Glutamatergic neuron (in vitro differentiated cells): ENCODE data around the gene RASD2. TPM values are rescaled to one million over a fixed set of nuclear protein-coding genes. Genes with fewer than 3 reads are reported as not detected.

Source experiments
- DNase-seq: peaks from one replicate; pipeline ENCODE4 v3.0.0; 2022
- H3K27ac Mint-ChIP-seq: one replicate; pipeline ENCODE4 v1.8.0; 2020; ENCODE audit warnings: mild to moderate bottlenecking, mixed read lengths, inconsistent platforms; ENCODE audit not compliant: unreplicated experiment
- H3K27me3 Mint-ChIP-seq: one replicate; pipeline ENCODE4 v1.8.0; 2020; ENCODE audit warnings: mild to moderate bottlenecking, moderate library complexity, mixed read lengths, inconsistent platforms; ENCODE audit not compliant: unreplicated experiment
- H3K36me3 Mint-ChIP-seq: one replicate; pipeline ENCODE4 v1.8.0; 2020; ENCODE audit warnings: mild to moderate bottlenecking, mixed read lengths, inconsistent platforms; ENCODE audit not compliant: unreplicated experiment
- H3K4me1 Mint-ChIP-seq: one replicate; pipeline ENCODE4 v1.8.0; 2020; ENCODE audit warnings: mild to moderate bottlenecking, low read depth, mixed read lengths, inconsistent platforms; ENCODE audit not compliant: unreplicated experiment
- H3K4me3 Mint-ChIP-seq: one replicate; pipeline ENCODE4 v1.8.0; 2020; ENCODE audit warnings: mild to moderate bottlenecking, mixed read lengths, inconsistent platforms; ENCODE audit not compliant: unreplicated experiment
- H3K9me3 Mint-ChIP-seq: one replicate; pipeline ENCODE4 v1.8.0; 2020; ENCODE audit warnings: mild to moderate bottlenecking, moderate library complexity, mixed read lengths, inconsistent platforms; ENCODE audit not compliant: unreplicated experiment
- total RNA-seq: library from RNA; stranded (reverse); fragmentation: NEBNext Ultra II Directional; extraction: Animal tissue kit (Norgen Biotek cat#: 25700); gene quantifications from one replicate; pipeline ENCODE4 v1.2.1, GENCODE V29; 2021; ENCODE audit not compliant: unreplicated experiment
- TF ChIP-seq, protein P1 (sequence below): fragments of 200-600 bp; sonication (generic); IDR thresholded peaks from one replicate; pipeline ENCODE4 v1.5.0; 2021; ENCODE audit not compliant: partially characterized antibody, unreplicated experiment

The RASD2 gene
- total RNA-seq, 1 donor from 2014 or later = 0.20 TPM

DNA sequence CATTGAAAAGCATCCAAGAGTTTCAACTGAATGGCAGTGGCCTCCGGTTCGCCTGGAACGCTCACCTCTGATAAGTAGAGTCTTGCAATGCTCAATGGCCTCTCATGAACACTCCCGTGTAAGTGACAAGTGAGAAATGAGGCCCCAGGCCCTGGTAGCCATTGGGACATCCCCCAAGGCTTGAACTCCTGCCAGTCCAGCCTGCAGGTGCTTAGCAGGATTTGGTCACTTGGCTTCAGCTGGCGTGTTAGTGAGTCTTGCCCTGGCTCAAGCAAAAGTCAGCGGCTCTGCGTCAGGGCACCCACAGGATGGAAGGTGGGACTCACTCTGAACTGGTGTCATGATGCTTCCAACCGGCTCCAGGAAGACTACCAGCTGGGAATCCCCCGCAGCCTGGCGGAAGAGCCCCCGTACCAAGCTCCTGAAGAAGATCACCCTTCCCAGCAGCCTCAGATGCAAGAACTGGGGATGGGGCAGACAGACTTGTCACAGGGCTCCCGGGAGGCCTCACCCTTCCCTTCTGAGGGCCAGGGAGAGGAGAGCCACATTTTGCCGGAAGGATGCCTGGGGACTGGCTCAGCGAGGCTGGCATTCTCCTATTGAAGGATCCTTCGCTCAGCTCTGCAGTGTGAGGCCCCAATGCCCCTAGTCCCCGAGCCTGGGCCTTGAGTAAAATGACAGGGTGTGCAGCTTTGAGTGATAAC is 57.2 kb downstream of the RASD2 start:
- peaks cover 2% of the 10 kb centered on the region for H3K27me3 Mint-ChIP-seq
- H3K4me3 Mint-ChIP-seq = no peak overlapping the region
- TF ChIP-seq, protein P1, sequence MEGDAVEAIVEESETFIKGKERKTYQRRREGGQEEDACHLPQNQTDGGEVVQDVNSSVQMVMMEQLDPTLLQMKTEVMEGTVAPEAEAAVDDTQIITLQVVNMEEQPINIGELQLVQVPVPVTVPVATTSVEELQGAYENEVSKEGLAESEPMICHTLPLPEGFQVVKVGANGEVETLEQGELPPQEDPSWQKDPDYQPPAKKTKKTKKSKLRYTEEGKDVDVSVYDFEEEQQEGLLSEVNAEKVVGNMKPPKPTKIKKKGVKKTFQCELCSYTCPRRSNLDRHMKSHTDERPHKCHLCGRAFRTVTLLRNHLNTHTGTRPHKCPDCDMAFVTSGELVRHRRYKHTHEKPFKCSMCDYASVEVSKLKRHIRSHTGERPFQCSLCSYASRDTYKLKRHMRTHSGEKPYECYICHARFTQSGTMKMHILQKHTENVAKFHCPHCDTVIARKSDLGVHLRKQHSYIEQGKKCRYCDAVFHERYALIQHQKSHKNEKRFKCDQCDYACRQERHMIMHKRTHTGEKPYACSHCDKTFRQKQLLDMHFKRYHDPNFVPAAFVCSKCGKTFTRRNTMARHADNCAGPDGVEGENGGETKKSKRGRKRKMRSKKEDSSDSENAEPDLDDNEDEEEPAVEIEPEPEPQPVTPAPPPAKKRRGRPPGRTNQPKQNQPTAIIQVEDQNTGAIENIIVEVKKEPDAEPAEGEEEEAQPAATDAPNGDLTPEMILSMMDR = no peak
- no peak for DNase-seq
- H3K36me3 Mint-ChIP-seq = no peaks in the 10 kb centered on the region
- peaks cover 5% of the 10 kb centered on the region for H3K4me1 Mint-ChIP-seq
- H3K9me3 Mint-ChIP-seq = no peaks in the 10 kb centered on the region
- no peak overlapping the region for H3K27ac Mint-ChIP-seq

DNA sequence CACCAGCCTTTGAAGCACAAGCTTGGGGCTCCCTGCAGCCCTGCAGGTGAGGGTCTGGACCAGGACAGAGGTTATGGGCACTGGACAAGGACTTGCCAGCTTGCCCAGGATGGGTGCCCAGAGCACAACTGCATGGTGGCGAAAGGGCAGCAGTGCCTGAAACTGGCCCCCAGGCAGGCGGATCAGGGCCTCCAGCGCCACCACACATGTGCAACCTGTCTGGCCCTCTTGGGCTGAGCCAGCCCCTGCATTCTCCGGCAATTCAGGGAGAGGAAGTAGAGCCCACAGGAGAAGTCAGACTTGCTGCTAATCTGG is 57.7 kb downstream of the RASD2 start:
- Mint-ChIP-seq H3K27me3 (peaks cover 2% of the 10 kb centered on the region), H3K4me1 (peaks cover 5% of the 10 kb centered on the region), H3K36me3 (no peaks in the 10 kb centered on the region), H3K27ac (no peak overlapping the region), H3K9me3 (no peaks in the 10 kb centered on the region), H3K4me3 (no peak overlapping the region)
- DNase-seq = no peak
- TF ChIP-seq, protein P1 = no peak

DNA sequence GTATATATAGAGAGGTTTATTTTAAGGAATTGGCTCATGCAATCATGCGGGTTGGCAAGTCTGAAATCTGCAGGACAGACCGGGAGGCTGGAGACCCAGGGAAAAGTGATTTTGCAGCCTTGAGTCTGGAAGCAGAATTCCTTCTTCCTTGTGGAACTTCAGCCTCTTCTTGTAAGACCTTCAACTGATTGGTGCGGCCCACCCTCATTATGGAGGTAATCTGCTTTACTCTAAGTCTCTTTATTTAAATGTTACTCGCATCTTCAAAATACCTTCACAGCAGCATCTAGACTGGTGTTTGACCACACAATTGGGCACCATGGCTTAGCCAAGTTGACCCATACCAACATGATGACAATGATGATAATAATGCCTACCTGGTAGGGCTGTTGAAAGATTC is 58.7 kb downstream of the RASD2 start:
- no peak overlapping the region for H3K4me3 Mint-ChIP-seq
- TF ChIP-seq, protein P1 = no peak

DNA sequence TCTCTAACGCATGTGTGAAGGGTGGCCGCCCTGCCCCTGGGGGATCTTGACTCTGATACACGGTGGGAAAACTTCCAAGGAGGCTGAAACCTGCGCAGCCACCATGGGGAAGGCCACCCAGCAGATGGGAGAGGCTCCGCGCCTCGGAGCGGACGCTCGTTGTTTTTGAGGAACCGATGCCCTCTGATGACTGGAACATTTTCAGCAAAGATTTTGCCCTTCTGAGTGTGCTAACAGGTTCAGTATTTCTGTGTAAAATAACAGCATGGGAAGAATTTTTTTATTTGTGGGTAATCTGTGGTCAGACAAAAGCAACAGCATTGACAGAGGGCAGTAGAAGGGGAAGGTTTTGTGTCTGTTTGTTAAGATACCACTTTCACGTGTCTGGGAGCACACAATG is 59.8 kb downstream of the RASD2 start:
- no peak overlapping the region for H3K27ac Mint-ChIP-seq

More for the DNA sequence above, 58.7 kb downstream of the RASD2 start:
- Mint-ChIP-seq H3K9me3 (peaks cover 3% of the 10 kb centered on the region), H3K27ac (no peak overlapping the region), H3K4me1 (no peaks in the 10 kb centered on the region), H3K36me3 (no peaks in the 10 kb centered on the region), H3K27me3 (peaks cover 2% of the 10 kb centered on the region)
- DNase-seq = no peak

DNA sequence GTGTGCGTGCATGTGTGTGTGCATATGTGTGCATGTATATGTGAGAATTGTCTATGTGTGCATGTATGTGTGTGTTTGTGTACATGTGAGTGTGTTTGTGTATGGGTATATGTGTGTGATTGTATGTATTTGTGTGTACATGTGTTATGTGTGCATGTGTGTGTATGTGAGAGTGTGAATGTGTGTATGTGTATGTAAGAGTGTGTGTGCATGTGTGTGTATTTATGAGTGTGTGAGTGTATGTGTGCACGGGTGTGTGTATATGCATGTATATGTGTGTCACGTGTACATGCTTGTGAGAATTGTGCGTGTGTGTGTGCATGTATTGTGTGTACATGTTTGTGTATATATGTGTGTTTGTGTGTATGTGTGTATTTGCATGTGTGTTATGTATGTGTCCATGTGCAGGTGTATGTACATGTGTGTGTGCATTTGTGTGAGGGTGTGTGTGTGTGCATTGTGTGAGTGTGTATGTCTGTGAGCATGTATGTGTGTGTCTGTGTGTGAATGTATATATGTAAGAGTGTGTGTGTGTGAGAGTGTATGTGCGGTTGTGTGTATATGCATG is 60.5 kb downstream of the RASD2 start:
- H3K9me3 Mint-ChIP-seq = peaks cover 12% of the 10 kb centered on the region
- no peak overlapping the region for H3K4me3 Mint-ChIP-seq
- TF ChIP-seq, protein P1 = no peak
- DNase-seq = no peak
- H3K36me3 Mint-ChIP-seq = no peaks in the 10 kb centered on the region
- no peak overlapping the region for H3K27ac Mint-ChIP-seq
- peaks cover 4% of the 10 kb centered on the region for H3K27me3 Mint-ChIP-seq
- H3K4me1 Mint-ChIP-seq = peaks cover 13% of the 10 kb centered on the region

More for the DNA sequence above, 59.8 kb downstream of the RASD2 start:
- no peak for DNase-seq
- TF ChIP-seq, protein P1 = no peak
- H3K9me3 Mint-ChIP-seq = peaks cover 9% of the 10 kb centered on the region
- peaks cover 2% of the 10 kb centered on the region for H3K27me3 Mint-ChIP-seq
- H3K4me3 Mint-ChIP-seq = no peak overlapping the region
- peaks cover 8% of the 10 kb centered on the region for H3K4me1 Mint-ChIP-seq
- H3K36me3 Mint-ChIP-seq = no peaks in the 10 kb centered on the region
